HG03469 (cell line): ENCODE measurements around the gene SEC14L2.
"Not testable (repeated sequence)": the region's sequence is repeated elsewhere in the genome, so short reads cannot be mapped to it uniquely, and the experiment has no call there.

Source experiments
- ATAC-seq: cut with Tn5 transposase; IDR thresholded peaks from one replicate; pipeline ENCODE4 v1.9.1; 2021; ENCODE audit warnings: mild to moderate bottlenecking, moderate library complexity, moderate number of reproducible peaks; ENCODE audit not compliant: unreplicated experiment

The SEC14L2 gene

GRCh38 chr22:30447656-30448055, 50.8 kb downstream of the SEC14L2 start:
- ATAC-seq = no peak

DNA sequence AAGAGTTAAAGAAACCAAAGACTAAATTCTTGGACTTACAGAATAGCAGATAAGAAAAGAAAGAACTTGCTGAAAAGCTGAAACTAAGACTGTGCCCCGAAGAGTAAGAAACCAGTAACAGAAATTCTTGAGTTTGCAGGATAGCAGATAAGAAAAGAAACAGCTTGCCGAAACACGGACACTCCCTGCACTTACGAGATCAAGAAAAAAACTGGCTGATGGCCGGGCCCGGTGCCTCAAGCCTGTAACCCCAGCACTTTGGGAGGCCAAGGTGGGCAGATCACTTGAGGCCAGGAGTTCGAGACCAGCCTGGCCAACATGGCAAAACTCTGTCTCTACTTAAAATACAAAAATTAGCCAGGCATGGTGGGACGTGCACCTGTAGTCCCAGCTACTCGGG, 54.7 kb downstream of the SEC14L2 start:
- not testable (repeated sequence) for ATAC-seq

DNA sequence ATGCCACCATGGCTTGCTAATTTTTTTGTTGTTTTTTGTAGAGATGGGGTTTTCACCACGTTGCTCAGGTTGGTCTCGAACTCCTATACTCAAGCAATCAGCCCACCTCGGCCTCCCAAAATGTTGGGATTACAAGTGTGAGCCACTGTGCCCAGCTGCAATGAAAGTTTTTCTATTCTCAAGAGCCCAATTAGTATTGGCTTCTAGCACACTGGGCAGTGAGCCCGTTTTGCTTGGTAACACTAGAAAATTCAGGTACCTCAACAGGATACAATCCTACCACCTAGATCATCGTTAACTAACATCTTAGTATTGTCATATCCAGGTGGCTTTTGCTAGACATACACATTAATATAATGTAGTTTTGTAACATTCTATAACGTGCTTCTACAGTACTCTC, 56.0 kb downstream of the SEC14L2 start:
- ATAC-seq = no peak

GRCh38 chr22:30453731-30454510, 57.1 kb downstream of the SEC14L2 start:
- no peak for ATAC-seq

DNA sequence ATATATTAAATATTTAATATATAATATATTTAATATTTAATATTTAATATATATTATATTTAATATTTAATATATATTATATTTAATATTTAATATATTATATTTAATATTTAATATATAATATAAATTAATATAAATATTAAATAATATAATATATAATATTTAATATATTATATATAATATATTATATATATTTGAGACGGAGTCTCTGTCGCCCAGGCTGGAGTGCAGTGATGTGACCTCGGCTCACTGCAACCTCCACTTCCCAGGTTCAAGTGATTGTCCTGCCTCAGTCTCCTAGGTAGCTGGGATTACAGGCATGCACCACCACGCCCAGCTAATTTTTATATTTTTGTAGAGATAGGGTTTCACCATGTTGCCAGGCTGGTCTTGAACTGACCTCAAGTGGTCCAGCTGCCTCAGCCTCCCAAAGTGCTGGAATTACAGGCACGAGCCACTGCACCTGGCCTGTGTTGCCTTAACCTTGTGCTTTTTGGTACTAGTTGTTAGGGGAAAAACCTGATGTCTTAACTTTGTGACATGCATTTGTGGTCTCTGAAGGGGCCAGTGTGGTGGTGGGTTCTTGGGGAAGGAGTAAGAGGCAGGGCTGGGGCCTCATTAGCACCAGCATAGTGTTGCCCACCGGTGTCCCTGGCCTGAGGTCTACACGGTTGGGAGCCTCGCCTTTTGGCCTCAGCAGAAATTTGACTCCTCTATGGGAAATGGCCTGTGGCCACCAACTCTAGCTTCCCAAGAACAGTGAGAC, 58.4 kb downstream of the SEC14L2 start:
- ATAC-seq = no peak

GRCh38 chr22:30457981-30458380, 61.2 kb downstream of the SEC14L2 start:
- no peak for ATAC-seq

- no peak for ATAC-seq
Observed at GRCh38 chr22:30459181-30460052, 62.6 kb downstream of the SEC14L2 start.

DNA sequence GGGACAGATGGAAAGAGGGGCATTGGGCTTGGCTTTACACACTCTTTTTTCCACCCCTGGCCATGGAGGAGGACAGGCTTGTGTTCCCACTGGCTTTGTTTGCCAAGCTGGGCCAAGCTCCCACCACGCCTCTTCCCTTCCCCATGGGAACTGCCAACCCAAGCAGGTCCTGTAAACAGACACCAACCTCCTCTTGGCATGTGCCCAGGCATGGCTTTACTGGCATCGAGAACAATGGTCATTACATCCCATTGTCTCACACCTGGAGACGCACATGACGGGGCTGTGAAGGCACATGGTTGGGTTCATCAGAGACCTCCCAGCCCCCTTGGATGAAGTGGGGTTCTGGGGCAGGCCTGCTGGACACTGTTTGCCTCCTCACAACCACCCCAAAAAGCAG, 63.3 kb downstream of the SEC14L2 start:
- ATAC-seq = no peak

DNA sequence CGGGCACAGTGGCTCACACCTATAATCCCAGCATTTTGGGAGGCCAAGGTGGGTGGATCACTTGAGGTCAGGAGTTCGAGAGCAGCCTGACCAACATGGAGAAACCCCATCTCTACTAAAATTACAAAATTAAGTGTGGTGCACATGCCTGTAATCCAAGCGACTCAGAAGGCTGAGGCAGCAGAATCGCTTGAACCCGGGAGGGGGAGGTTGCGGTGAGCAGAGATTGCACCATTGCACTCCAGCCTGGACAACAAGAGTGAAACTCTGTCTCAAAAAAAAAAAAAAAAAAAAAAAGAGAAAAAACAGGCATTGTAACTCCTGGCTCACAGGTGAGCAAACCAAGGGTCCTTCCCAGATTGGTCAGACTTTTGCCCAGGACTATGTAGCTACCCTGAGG, 63.7 kb downstream of the SEC14L2 start:
- not testable (repeated sequence) for ATAC-seq

GRCh38 chr22:30469165-30469564, 72.3 kb downstream of the SEC14L2 start:
- ATAC-seq = no peak

- ATAC-seq = no peak
Observed at GRCh38 chr22:30470655-30471054, 73.8 kb downstream of the SEC14L2 start.

- ATAC-seq = no peak
Observed at GRCh38 chr22:30471616-30472318, 74.9 kb downstream of the SEC14L2 start, which contains the start of gene SEC14L3. Gene SEC14L3, minus strand, starts transcription at chr22:30472017. Its CDS starts 59 bp downstream, at chr22:30471958.

GRCh38 chr22:30472994-30473720, 76.3 kb downstream of the SEC14L2 start:
- no peak for ATAC-seq

DNA sequence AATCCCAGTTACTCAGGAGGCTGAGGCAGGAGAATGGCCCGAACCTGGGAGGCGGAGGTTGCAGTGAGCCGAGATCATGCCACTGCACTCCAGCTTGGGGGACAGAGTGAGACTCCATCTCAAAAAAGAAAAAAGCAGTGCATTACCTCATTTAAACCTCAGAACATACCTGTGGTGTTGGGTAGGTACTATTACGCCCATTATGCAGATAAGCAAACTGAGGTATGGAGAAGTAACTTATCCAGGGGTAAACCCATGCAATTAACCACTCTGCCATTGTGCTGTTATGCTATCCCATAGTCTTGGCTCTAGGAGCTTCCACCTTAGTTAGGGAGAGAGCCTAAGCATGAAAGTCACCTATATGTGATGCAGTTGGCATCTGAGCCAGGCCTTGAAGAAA, 77.3 kb downstream of the SEC14L2 start:
- ATAC-seq = no peak
